NCI-H1105 treated with DMSO at 0.1 percent for 48 hours (cell line): ENCODE results near the gene ST6GALNAC3.
"Not testable (repeated sequence)": the region's sequence is repeated elsewhere in the genome, so short reads cannot be mapped to it uniquely, and the experiment has no call there.

Experiments
- DNase-seq: peaks from one replicate; lab custom pipeline; 2025; lab: John Stamatoyannopoulos, UW

Gene ST6GALNAC3

GRCh38 chr1:76074321-76075187 lies at the start of gene ST6GALNAC3:
Gene ST6GALNAC3 (plus strand): TSS chr1:76074746.
- peak; percentile 77 for DNase-seq

GRCh38 chr1:76027341-76027740 lies 47.2 kb upstream of the ST6GALNAC3 start:
- no peak for DNase-seq

GRCh38 chr1:76029331-76029730 lies 45.2 kb upstream of the ST6GALNAC3 start:
- DNase-seq: no peak

- DNase-seq: no peak
Measured at GRCh38 chr1:76031496-76031895, 43.0 kb upstream of the ST6GALNAC3 start.

GRCh38 chr1:76033800-76034475 lies 40.6 kb upstream of the ST6GALNAC3 start:
- DNase-seq: no peak

GRCh38 chr1:76035053-76035452 lies 39.5 kb upstream of the ST6GALNAC3 start:
- no peak for DNase-seq

- no peak for DNase-seq
Measured at GRCh38 chr1:76037324-76037723, 37.2 kb upstream of the ST6GALNAC3 start.

- DNase-seq: no peak
Measured at GRCh38 chr1:76038287-76039004, 36.1 kb upstream of the ST6GALNAC3 start.

- DNase-seq: no peak
Measured at GRCh38 chr1:76046149-76046548, 28.4 kb upstream of the ST6GALNAC3 start.

- DNase-seq: no peak
Measured at GRCh38 chr1:76048219-76048618, 26.3 kb upstream of the ST6GALNAC3 start.

- no peak for DNase-seq
Measured at GRCh38 chr1:76048926-76049325, 25.6 kb upstream of the ST6GALNAC3 start.

- no peak for DNase-seq
Measured at GRCh38 chr1:76049498-76049897, 25.0 kb upstream of the ST6GALNAC3 start.

- not testable (repeated sequence) for DNase-seq
Measured at GRCh38 chr1:76050073-76050472, 24.5 kb upstream of the ST6GALNAC3 start.

GRCh38 chr1:76053021-76053420 lies 21.5 kb upstream of the ST6GALNAC3 start:
- DNase-seq: no peak

- DNase-seq: no peak
Measured at GRCh38 chr1:76054359-76054758, 20.2 kb upstream of the ST6GALNAC3 start.

GRCh38 chr1:76055987-76056386 lies 18.6 kb upstream of the ST6GALNAC3 start:
- no peak for DNase-seq

GRCh38 chr1:76059451-76059850 lies 15.1 kb upstream of the ST6GALNAC3 start:
- no peak for DNase-seq

- no peak for DNase-seq
Measured at GRCh38 chr1:76065270-76065669, 9.3 kb upstream of the ST6GALNAC3 start.

- DNase-seq: no peak
Measured at GRCh38 chr1:76066394-76066793, 8.2 kb upstream of the ST6GALNAC3 start.

GRCh38 chr1:76068542-76068941 lies 6.0 kb upstream of the ST6GALNAC3 start:
- DNase-seq: no peak

- no peak for DNase-seq
Measured at GRCh38 chr1:76068953-76069561, 5.5 kb upstream of the ST6GALNAC3 start.

- no peak for DNase-seq
Measured at GRCh38 chr1:76070538-76070937, 4.0 kb upstream of the ST6GALNAC3 start.
